ENCODE measurements around the gene HORMAD2.

The HORMAD2 gene

GRCh38 chr22:30116362-30117117 is 36.3 kb downstream of the HORMAD2 start:
- TF ChIP-seq POLR2AphosphoS5 (IDR thresholded peaks at IDR 0.05; ENCODE audit: low read depth, low read length) (no peak), SIN3A (IDR thresholded peaks at IDR 0.05; ENCODE audit: borderline replicate concordance, insufficient read depth, low read length) (no peak), TAF1 (IDR thresholded peaks at IDR 0.05; ENCODE audit: borderline replicate concordance, insufficient read depth, low read length) (no peak)

- TF ChIP-seq FOXP2 (optimal IDR thresholded peaks at IDR 0.05; ENCODE audit: borderline replicate concordance, extremely low read depth, extremely low read length, insufficient read depth): no peak
- TF ChIP-seq REST (IDR thresholded peaks at IDR 0.05; ENCODE audit: insufficient read depth in 1 of 2, low read depth in 2 of 2, low read length in 2 of 2): no peak
- TF ChIP-seq SIN3A (IDR thresholded peaks at IDR 0.05; ENCODE audit: borderline replicate concordance, insufficient read depth, low read length): no peak
Measured at GRCh38 chr22:30117256-30117655, 37.0 kb downstream of the HORMAD2 start.

- no peak for TF ChIP-seq POLR2AphosphoS5 (IDR thresholded peaks at IDR 0.05; ENCODE audit: low read depth, low read length)
- no peak for TF ChIP-seq SIN3A (IDR thresholded peaks at IDR 0.05; ENCODE audit: borderline replicate concordance, insufficient read depth, low read length)
- no peak for TF ChIP-seq REST (IDR thresholded peaks at IDR 0.05; ENCODE audit: insufficient read depth in 1 of 2, low read depth in 2 of 2, low read length in 2 of 2)
- TF ChIP-seq TAF1 (IDR thresholded peaks at IDR 0.05; ENCODE audit: borderline replicate concordance, insufficient read depth, low read length): no peak
- no peak for TF ChIP-seq FOXP2 (optimal IDR thresholded peaks at IDR 0.05; ENCODE audit: borderline replicate concordance, extremely low read depth, extremely low read length, insufficient read depth)
Measured at GRCh38 chr22:30118291-30118690, 38.0 kb downstream of the HORMAD2 start.

- TF ChIP-seq TAF1 (IDR thresholded peaks at IDR 0.05; ENCODE audit: borderline replicate concordance, insufficient read depth, low read length) (no peak), FOXP2 (optimal IDR thresholded peaks at IDR 0.05; ENCODE audit: borderline replicate concordance, extremely low read depth, extremely low read length, insufficient read depth) (no peak), POLR2AphosphoS5 (IDR thresholded peaks at IDR 0.05; ENCODE audit: low read depth, low read length) (no peak), REST (IDR thresholded peaks at IDR 0.05; ENCODE audit: insufficient read depth in 1 of 2, low read depth in 2 of 2, low read length in 2 of 2) (no peak), SIN3A (IDR thresholded peaks at IDR 0.05; ENCODE audit: borderline replicate concordance, insufficient read depth, low read length) (no peak)
Measured at GRCh38 chr22:30121960-30122359, 41.7 kb downstream of the HORMAD2 start.

GRCh38 chr22:30123463-30123862 is 43.2 kb downstream of the HORMAD2 start:
- no peak for TF ChIP-seq FOXP2 (optimal IDR thresholded peaks at IDR 0.05; ENCODE audit: borderline replicate concordance, extremely low read depth, extremely low read length, insufficient read depth)
- no peak for TF ChIP-seq SIN3A (IDR thresholded peaks at IDR 0.05; ENCODE audit: borderline replicate concordance, insufficient read depth, low read length)
- no peak for TF ChIP-seq REST (IDR thresholded peaks at IDR 0.05; ENCODE audit: insufficient read depth in 1 of 2, low read depth in 2 of 2, low read length in 2 of 2)
- no peak for TF ChIP-seq TAF1 (IDR thresholded peaks at IDR 0.05; ENCODE audit: borderline replicate concordance, insufficient read depth, low read length)
- TF ChIP-seq POLR2AphosphoS5 (IDR thresholded peaks at IDR 0.05; ENCODE audit: low read depth, low read length): no peak

All from PFSK-1 (cell line).